Tibial artery (tissue), 4 donors: ENCODE data around the gene TRPM3.

Source experiments
- DNase-seq, 2 donors: peaks; one replicate each; pipeline ENCODE4 v3.0.0-alpha.2; 2019
- H3K27ac ChIP-seq, 2 donors: fragments of 200-600 bp; sonication (generic) in 1 of 2; 1 replicate in 1 of 2; 2 replicates in 1 of 2; pipeline ENCODE4 v1.5.1; 2018 to 2019; ENCODE audit warnings: mild to moderate bottlenecking in 1 of 2
- H3K27me3 ChIP-seq, 2 donors: fragments of 200-600 bp; sonication (generic) in 1 of 2; one replicate each; pipeline versions ENCODE4 v1.5.1 to v1.6.0; 2016 to 2019
- H3K36me3 ChIP-seq, 3 donors: fragments of 200-600 bp; sonication (generic) in 2 of 3; one replicate each; pipeline ENCODE4 v1.5.1; 2016 to 2019; ENCODE audit warnings: mild to moderate bottlenecking in 2 of 3
- H3K4me1 ChIP-seq, 4 donors: fragments of 200-600 bp; sonication (generic) in 2 of 4; 1 replicate in 3 of 4; 2 replicates in 1 of 4; pipeline ENCODE4 v1.5.1; 2016 to 2019
- H3K4me3 ChIP-seq, 2 donors: fragments of 200-600 bp; sonication (generic) in 1 of 2; 1 replicate in 1 of 2; 2 replicates in 1 of 2; pipeline ENCODE4 v1.5.1; 2018 to 2019; ENCODE audit warnings: mild to moderate bottlenecking in 2 of 2
- H3K9me3 ChIP-seq, 3 donors: fragments of 200-600 bp; sonication (generic) in 1 of 3; one replicate each; pipeline ENCODE4 v1.5.1; 2016 to 2019
- intact Hi-C: fragments of 100-400 bp; cut with DNase I; formaldehyde crosslinking; loops from one replicate; pipeline ENCODE4 v1.15.0; 2023; ENCODE audit warnings: low total_unique reads
- TF ChIP-seq, protein P1 (sequence below), 2 experiments: fragments of 200-600 bp in 1 of 2; fragments of 450-650 bp in 1 of 2; IDR thresholded peaks; one replicate each; pipeline ENCODE4 v1.5.1; 2017 to 2019; ENCODE audit warnings: antibody characterized with exemption in 2 of 2, mild to moderate bottlenecking in 1 of 2, moderate library complexity in 1 of 2

Gene TRPM3

DNA sequence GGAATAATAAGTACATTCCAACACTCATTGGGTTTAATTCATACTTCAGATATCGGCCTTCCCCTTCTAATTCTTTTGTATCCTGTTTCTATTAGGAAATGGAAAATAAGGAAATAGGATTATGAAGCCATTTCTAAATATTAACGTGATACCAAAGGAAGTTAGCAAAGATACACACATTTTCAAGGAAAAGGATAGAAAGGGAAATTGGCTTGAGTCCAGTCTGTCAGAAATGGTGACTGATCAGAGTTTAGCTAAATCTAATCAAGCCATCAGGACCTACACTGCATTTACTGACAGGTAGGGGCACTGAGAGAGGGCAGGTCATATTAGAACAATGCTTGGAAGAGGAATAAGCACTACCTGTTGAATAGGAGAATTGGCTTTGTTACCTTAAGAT is 3.1 kb downstream of the TRPM3 start:
- no peaks in the 10 kb centered on the region for H3K36me3 ChIP-seq
- H3K4me3 ChIP-seq = no peak overlapping the region
- intact Hi-C loops = no loop called here
- peaks cover 0 to 7% (median 2%) of the 10 kb centered on the region in 4 donors for H3K4me1 ChIP-seq
- TF ChIP-seq, protein P1, sequence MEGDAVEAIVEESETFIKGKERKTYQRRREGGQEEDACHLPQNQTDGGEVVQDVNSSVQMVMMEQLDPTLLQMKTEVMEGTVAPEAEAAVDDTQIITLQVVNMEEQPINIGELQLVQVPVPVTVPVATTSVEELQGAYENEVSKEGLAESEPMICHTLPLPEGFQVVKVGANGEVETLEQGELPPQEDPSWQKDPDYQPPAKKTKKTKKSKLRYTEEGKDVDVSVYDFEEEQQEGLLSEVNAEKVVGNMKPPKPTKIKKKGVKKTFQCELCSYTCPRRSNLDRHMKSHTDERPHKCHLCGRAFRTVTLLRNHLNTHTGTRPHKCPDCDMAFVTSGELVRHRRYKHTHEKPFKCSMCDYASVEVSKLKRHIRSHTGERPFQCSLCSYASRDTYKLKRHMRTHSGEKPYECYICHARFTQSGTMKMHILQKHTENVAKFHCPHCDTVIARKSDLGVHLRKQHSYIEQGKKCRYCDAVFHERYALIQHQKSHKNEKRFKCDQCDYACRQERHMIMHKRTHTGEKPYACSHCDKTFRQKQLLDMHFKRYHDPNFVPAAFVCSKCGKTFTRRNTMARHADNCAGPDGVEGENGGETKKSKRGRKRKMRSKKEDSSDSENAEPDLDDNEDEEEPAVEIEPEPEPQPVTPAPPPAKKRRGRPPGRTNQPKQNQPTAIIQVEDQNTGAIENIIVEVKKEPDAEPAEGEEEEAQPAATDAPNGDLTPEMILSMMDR (IDR thresholded peaks at IDR 0.05) = no peak
- H3K27ac ChIP-seq = no peak overlapping the region
- H3K9me3 ChIP-seq = no peaks in the 10 kb centered on the region
- no peak for DNase-seq
- H3K27me3 ChIP-seq = peaks cover 0 to 20% of the 10 kb centered on the region in 2 donors

- Histone ChIP-seq H3K4me1 (no peaks in the 10 kb centered on the region), H3K4me3 (no peak overlapping the region), H3K9me3 (no peaks in the 10 kb centered on the region), H3K27me3 (no peaks in the 10 kb centered on the region), H3K36me3 (no peaks in the 10 kb centered on the region), H3K27ac (no peak overlapping the region)
- intact Hi-C loops = no loop called here
- TF ChIP-seq, protein P1 (IDR thresholded peaks at IDR 0.05) = no peak
- DNase-seq = no peak
Observed at GRCh38 chr9:71115448-71115975, 5.9 kb downstream of the TRPM3 start.

DNA sequence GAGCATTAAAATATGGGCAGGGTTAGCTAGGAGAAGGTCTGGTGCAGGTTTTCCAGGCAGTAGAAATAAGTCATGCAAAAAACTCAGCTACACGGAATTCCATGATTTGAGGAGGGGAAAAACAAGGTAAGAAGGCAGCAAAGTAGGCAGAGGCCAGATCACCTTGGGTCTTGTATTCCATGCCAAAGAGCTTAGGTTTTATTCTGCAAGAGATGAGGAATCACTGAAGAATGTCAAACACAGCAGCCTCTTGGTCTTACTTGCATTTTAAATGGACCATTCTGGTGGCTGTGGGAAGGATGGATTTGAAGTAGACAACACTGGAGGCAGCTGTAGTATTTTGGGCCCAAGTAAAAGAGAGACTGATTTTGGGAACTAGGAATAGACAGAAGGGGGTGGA is 8.6 kb downstream of the TRPM3 start:
- no peaks in the 10 kb centered on the region for H3K9me3 ChIP-seq
- H3K36me3 ChIP-seq = no peaks in the 10 kb centered on the region
- intact Hi-C loops = no loop called here
- TF ChIP-seq, protein P1 (IDR thresholded peaks at IDR 0.05) = no peak
- no peaks in the 10 kb centered on the region for H3K4me1 ChIP-seq
- no peak for DNase-seq
- H3K27me3 ChIP-seq = no peaks in the 10 kb centered on the region
- H3K4me3 ChIP-seq = no peak overlapping the region
- no peak overlapping the region for H3K27ac ChIP-seq

GRCh38 chr9:71108937-71109336 is 12.5 kb downstream of the TRPM3 start:
- no peaks in the 10 kb centered on the region for H3K36me3 ChIP-seq
- no peak overlapping the region for H3K27ac ChIP-seq
- TF ChIP-seq, protein P1 (IDR thresholded peaks at IDR 0.05) = no peak
- H3K4me1 ChIP-seq = no peaks in the 10 kb centered on the region
- no peak overlapping the region for H3K4me3 ChIP-seq
- intact Hi-C loops = no loop called here
- H3K9me3 ChIP-seq = no peaks in the 10 kb centered on the region
- no peaks in the 10 kb centered on the region for H3K27me3 ChIP-seq
- no peak for DNase-seq

- intact Hi-C loops = no loop called here
- no peak for DNase-seq
- Histone ChIP-seq H3K36me3 (no peaks in the 10 kb centered on the region), H3K9me3 (no peaks in the 10 kb centered on the region), H3K27me3 (no peaks in the 10 kb centered on the region), H3K27ac (no peak overlapping the region), H3K4me1 (no peaks in the 10 kb centered on the region), H3K4me3 (no peak overlapping the region)
- TF ChIP-seq, protein P1 (IDR thresholded peaks at IDR 0.05) = no peak
Observed at GRCh38 chr9:71106992-71107391, 14.4 kb downstream of the TRPM3 start.

DNA sequence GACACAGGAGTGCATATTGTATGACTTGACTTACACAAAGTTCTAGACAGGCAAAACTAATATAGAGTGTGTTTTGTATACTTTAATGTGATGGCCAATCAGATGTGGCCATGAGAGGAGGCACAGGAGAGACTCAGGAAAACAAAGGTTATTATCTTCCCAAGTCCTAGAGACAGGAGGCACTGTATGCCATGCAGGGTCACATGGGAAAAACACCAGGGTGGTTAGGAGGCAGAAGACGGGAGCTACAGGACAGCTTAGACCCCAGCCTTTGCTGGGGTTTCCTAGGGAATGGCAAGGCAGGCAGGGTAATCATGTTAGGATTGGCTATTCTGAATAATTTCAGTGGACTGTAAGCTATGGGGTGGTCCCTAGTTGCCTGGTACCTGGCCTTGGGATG is 16.2 kb downstream of the TRPM3 start:
- Histone ChIP-seq H3K27ac (no peak overlapping the region), H3K4me1 (no peaks in the 10 kb centered on the region), H3K9me3 (no peaks in the 10 kb centered on the region), H3K36me3 (no peaks in the 10 kb centered on the region), H3K4me3 (no peak overlapping the region), H3K27me3 (no peaks in the 10 kb centered on the region)
- TF ChIP-seq, protein P1 (IDR thresholded peaks at IDR 0.05) = no peak
- no peak for DNase-seq
- intact Hi-C loops = no loop called here
